Measurements from ENCODE around the gene C11orf68. TPM values are rescaled to one million over a fixed set of nuclear protein-coding genes. Genes with fewer than 3 reads are reported as not detected.

The C11orf68 gene
- total and polyA plus RNA-seq, 8 donors = 10.2 to 20.8 (median 13.8) TPM

DNA sequence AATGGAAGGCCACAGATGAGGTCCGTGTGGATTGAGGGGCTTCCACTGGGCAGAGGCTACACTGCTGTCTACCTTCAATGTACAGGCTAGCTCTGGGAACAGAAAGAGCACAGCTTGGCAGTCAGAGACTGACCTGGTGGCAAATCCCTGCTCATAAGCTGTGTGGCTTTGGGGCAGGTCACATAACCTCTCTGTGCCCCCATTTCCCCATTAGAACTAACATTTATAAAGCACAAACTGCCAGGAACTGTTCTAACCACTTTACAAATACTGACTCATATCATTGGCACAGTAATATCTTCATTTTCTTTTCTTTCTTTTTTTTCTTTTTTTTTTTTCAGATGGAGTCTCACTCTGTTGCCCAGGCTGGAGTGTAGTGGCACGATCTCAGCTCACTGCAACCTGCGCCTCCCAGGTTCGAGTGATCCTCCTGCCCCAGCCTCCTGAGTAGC, 21.8 kb downstream of the C11orf68 start:
- intact Hi-C loops (cut with DNase I) = no loop called here
- DNase-seq (no peak), ATAC-seq (no peak), FAIRE-seq (no peak)
- peaks cover 0 to 9% (median 8%) of the 10 kb centered on the region in 3 donors for H3K4me1 ChIP-seq
- no peak overlapping the region for H3K4me3 ChIP-seq
- H3K36me3 ChIP-seq = no peaks in the 10 kb centered on the region
- no peak overlapping the region for H3K27ac ChIP-seq
- no peaks in the 10 kb centered on the region for H3K27me3 ChIP-seq
- TF ChIP-seq, protein P1, sequence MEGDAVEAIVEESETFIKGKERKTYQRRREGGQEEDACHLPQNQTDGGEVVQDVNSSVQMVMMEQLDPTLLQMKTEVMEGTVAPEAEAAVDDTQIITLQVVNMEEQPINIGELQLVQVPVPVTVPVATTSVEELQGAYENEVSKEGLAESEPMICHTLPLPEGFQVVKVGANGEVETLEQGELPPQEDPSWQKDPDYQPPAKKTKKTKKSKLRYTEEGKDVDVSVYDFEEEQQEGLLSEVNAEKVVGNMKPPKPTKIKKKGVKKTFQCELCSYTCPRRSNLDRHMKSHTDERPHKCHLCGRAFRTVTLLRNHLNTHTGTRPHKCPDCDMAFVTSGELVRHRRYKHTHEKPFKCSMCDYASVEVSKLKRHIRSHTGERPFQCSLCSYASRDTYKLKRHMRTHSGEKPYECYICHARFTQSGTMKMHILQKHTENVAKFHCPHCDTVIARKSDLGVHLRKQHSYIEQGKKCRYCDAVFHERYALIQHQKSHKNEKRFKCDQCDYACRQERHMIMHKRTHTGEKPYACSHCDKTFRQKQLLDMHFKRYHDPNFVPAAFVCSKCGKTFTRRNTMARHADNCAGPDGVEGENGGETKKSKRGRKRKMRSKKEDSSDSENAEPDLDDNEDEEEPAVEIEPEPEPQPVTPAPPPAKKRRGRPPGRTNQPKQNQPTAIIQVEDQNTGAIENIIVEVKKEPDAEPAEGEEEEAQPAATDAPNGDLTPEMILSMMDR (IDR thresholded peaks at IDR 0.05) = no peak
- no peaks in the 10 kb centered on the region for H3K9me3 ChIP-seq
- WGBS, 2 donors = 80 to 89% methylated on average over 4 of the region's 4 CpGs

DNA sequence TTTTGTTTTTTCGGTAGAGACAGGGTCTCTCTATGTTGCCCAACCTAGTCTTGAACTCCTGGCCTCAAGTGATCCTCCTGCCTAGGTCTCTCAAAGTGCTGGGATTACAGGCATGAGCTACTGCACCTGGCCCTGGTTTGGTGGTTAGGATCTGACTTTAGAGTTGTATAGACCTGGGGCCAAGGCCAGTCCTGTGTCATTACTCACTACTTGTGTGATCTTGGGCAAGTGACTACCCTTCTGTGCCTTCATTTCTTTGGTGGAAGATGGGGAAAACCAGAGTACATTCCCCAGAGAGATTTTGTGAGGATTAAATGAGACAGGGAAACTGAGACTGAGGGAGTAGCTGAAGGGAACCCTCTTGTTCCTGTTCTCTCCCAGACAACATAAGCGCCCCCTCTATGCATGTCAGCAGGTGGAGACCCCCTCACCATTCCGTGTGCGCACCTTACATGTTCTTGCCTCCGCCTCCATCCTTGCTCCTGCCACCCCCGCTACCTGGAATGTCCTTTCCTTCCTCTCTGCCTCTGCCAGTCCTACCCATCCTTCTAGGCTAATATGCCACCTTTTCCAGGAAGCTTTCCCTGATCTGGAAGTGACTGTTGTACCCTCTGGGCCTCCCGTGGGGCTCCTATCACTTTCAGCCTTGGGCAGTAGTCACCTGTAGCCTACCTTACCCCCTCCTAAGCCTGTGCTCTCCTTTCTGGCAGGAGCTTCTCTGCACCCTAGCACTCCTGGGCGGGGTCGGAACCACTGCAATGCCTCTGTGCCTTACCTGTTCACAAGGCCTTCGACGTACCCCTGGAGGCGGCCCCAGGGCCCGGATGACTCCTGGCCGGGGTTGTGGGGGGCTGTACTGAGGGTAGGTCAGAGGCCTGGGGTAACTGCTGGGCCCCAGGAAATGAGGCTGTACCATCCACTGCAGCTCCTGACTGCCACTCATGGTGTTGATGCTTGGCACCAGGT, 22.5 kb downstream of the C11orf68 start:
- ATAC-seq (no peak), DNase-seq (no peak), FAIRE-seq (no peak)
- WGBS, 2 donors = 79 to 85% methylated on average over 14 of the region's 14 CpGs
- H3K27ac ChIP-seq = no peak overlapping the region
- H3K9me3 ChIP-seq = no peaks in the 10 kb centered on the region
- peaks cover 4 to 17% (median 8%) of the 10 kb centered on the region in 3 donors for H3K4me1 ChIP-seq
- TF ChIP-seq, protein P1 (IDR thresholded peaks at IDR 0.05) = no peak
- H3K36me3 ChIP-seq = no peaks in the 10 kb centered on the region
- H3K27me3 ChIP-seq = no peaks in the 10 kb centered on the region
- no peak overlapping the region for H3K4me3 ChIP-seq
- intact Hi-C loops (cut with DNase I) = no loop called here

DNA sequence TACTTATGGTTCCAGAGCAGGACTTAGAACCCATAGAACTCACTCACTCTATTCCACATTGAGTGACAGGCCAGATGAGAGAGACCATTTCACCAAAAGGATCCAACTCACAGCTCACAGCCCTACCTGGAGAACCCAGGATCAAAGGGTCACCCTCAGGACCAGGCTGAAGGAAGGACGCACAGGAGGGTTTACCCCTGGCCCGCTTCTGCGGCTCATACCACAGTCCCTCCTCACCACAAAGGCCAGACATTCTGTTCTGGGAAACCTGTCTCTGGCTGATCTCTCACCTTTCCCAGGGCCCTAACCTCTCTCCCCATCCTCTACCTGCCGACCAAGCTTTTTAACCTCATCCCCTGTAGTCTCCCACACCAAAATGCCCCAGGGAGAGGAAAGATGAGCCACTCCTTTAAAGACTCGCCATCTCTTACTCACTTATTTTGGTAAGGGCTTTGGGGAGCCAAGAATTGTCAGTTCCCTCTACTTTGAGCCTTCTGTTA, 23.3 kb downstream of the C11orf68 start:
- no peak overlapping the region for H3K4me3 ChIP-seq
- intact Hi-C loops (cut with DNase I) = no loop called here
- H3K9me3 ChIP-seq = no peaks in the 10 kb centered on the region
- H3K36me3 ChIP-seq = no peaks in the 10 kb centered on the region
- H3K4me1 ChIP-seq = peaks cover 8 to 19% (median 8%) of the 10 kb centered on the region in 3 donors
- DNase-seq = no peak
- FAIRE-seq = no peak
- H3K27me3 ChIP-seq = no peaks in the 10 kb centered on the region
- TF ChIP-seq, protein P1 (IDR thresholded peaks at IDR 0.05) = no peak
- H3K27ac ChIP-seq = no peak overlapping the region
- no peak for ATAC-seq
- WGBS, 2 donors = 77 to 91% methylated on average over 5 of the region's 5 CpGs

GRCh38 chr11:65894034-65894591, 24.7 kb downstream of the C11orf68 start:
- peak in 1 of 6 donors; percentile 62 for DNase-seq
- Histone ChIP-seq H3K27me3 (no peaks in the 10 kb centered on the region), H3K4me1 (peaks cover 0 to 24% (median 11%) of the 10 kb centered on the region in 3 donors), H3K36me3 (no peaks in the 10 kb centered on the region), H3K4me3 (no peak overlapping the region), H3K27ac (peak overlapping the region in 2 of 4 donors; percentile 54 to 55), H3K9me3 (no peaks in the 10 kb centered on the region)
- 75 to 87% methylated on average over 16 of the region's 16 CpGs for WGBS, 2 donors
- TF ChIP-seq, protein P1 (IDR thresholded peaks at IDR 0.05) = no peak
- intact Hi-C loops (cut with DNase I) = no loop called here
- no peak for ATAC-seq
- no peak for FAIRE-seq
